Endodermal cell (in vitro differentiated cells): Measurements from ENCODE around the gene CYP2A7. TPM values are rescaled to one million over a fixed set of nuclear protein-coding genes. Genes with fewer than 3 reads are reported as not detected.
"Not testable (repeated sequence)": the region's sequence is repeated elsewhere in the genome, so short reads cannot be mapped to it uniquely, and the experiment has no call there.

Experiments
- DNase-seq: peaks from one replicate; pipeline ENCODE4 v3.0.0-alpha.2; 2017
- H3K27ac ChIP-seq: 2 replicates; pipeline ENCODE4 v1.5.1; 2013; ENCODE audit warnings: mild to moderate bottlenecking, low read depth, low read length, moderate library complexity
- H3K27me3 ChIP-seq: 2 replicates; pipeline ENCODE4 v1.6.1; 2013; ENCODE audit warnings: mild to moderate bottlenecking, low read length, moderate library complexity; ENCODE audit not compliant: insufficient read depth, control insufficient read depth, poor library complexity, severe bottlenecking
- H3K36me3 ChIP-seq: 2 replicates; pipeline ENCODE4 v1.7.0; 2013; ENCODE audit warnings: mild to moderate bottlenecking, low read length, moderate library complexity; ENCODE audit not compliant: control insufficient read depth, insufficient read depth
- H3K4me1 ChIP-seq: one replicate; pipeline ENCODE4 v1.7.0; 2013; ENCODE audit warnings: low read length; ENCODE audit not compliant: control insufficient read depth, insufficient read depth
- H3K4me3 ChIP-seq: 2 replicates; pipeline ENCODE4 v1.5.1; 2013; ENCODE audit warnings: mild to moderate bottlenecking, low read length, moderate library complexity
- H3K9ac ChIP-seq: 2 replicates; pipeline ENCODE4 v1.6.1; 2013; ENCODE audit warnings: mild to moderate bottlenecking, low read length, moderate library complexity; ENCODE audit not compliant: poor library complexity, severe bottlenecking; ENCODE audit errors: extremely low read depth
- H3K9me3 ChIP-seq: 2 replicates; pipeline ENCODE4 v1.6.1; 2013; ENCODE audit warnings: mild to moderate bottlenecking, low read length, moderate library complexity; ENCODE audit not compliant: control insufficient read depth
- H3K27ac Mint-ChIP-seq: 2 replicates; pipeline ENCODE4 v1.8.0; 2020; ENCODE audit warnings: mixed read lengths
- H3K27me3 Mint-ChIP-seq: 2 replicates; pipeline ENCODE4 v1.8.0; 2021; ENCODE audit warnings: mild to moderate bottlenecking, mixed read lengths; ENCODE audit not compliant: insufficient read depth
- H3K36me3 Mint-ChIP-seq: 2 replicates; pipeline ENCODE4 v1.8.0; 2020; ENCODE audit warnings: low read depth, mixed read lengths
- H3K4me1 Mint-ChIP-seq: 2 replicates; pipeline ENCODE4 v1.8.0; 2020; ENCODE audit warnings: mixed read lengths
- H3K4me3 Mint-ChIP-seq: 2 replicates; pipeline ENCODE4 v1.8.0; 2020; ENCODE audit warnings: mild to moderate bottlenecking, moderate library complexity, mixed read lengths
- H3K9me3 Mint-ChIP-seq: 2 replicates; pipeline ENCODE4 v1.8.0; 2020; ENCODE audit warnings: mild to moderate bottlenecking, mixed read lengths
- CTCF ChIP-seq: fragments of 200-600 bp; sonication (generic); conservative IDR thresholded peaks from 2 replicates; pipeline ENCODE4 v1.5.0; 2021; ENCODE audit warnings: antibody characterized with exemption, mild to moderate bottlenecking
- WGBS, 2 experiments: methylation state at CpG; one replicate each; pipeline versions ENCODE4 v1.1.5 to v1.1.7; 2013; ENCODE audit warnings: missing lambda C conversion rate in 2 of 2, mixed read lengths in 1 of 2; ENCODE audit not compliant: insufficient coverage in 1 of 2, insufficient read length in 1 of 2; 5-methylcytosine and 5-hydroxymethylcytosine counted together
- total RNA-seq, 2 donors: library from RNA; stranded (reverse); fragmentation: NEBNext Ultra II Directional in 1 of 2; extraction: Animal tissue kit (Norgen Biotek cat#: 25700) in 1 of 2; gene quantifications; 2 replicates in 1 of 2; 3 replicates in 1 of 2; pipeline ENCODE4 v1.2.1, GENCODE V29; 2021

Gene CYP2A7
- total RNA-seq, 2 donors from 2014 or later: not detected

- no peaks in the 10 kb centered on the region for H3K36me3 Mint-ChIP-seq
- no peak overlapping the region for H3K4me3 Mint-ChIP-seq
- 44 to 58% methylated on average over 2 to 6 of the region's 6 CpGs for WGBS, 2 experiments
- Histone ChIP-seq H3K4me3 (no peak overlapping the region), H3K27me3 (no peaks in the 10 kb centered on the region), H3K27ac (no peak overlapping the region), H3K9ac (no peak overlapping the region), H3K9me3 (peaks cover 14% of the 10 kb centered on the region), H3K36me3 (no peaks in the 10 kb centered on the region), H3K4me1 (no peaks in the 10 kb centered on the region)
- TF ChIP-seq CTCF: peak; percentile 39
- no peak for DNase-seq
- peaks cover 77% of the 10 kb centered on the region for H3K27me3 Mint-ChIP-seq
- H3K4me1 Mint-ChIP-seq: no peaks in the 10 kb centered on the region
- peaks cover 25% of the 10 kb centered on the region for H3K9me3 Mint-ChIP-seq
- H3K27ac Mint-ChIP-seq: no peak overlapping the region
These were observed 26.9 kb upstream of the CYP2A7 start for GRCh38 chr19:40908976-40909375.

- 62 to 68% methylated on average over 7 to 20 of the region's 21 CpGs for WGBS, 2 experiments
- TF ChIP-seq CTCF: no peak
- Histone ChIP-seq H3K4me3 (no peak overlapping the region), H3K9me3 (peaks cover 14% of the 10 kb centered on the region), H3K27ac (no peak overlapping the region), H3K9ac (no peak overlapping the region), H3K27me3 (no peaks in the 10 kb centered on the region), H3K36me3 (no peaks in the 10 kb centered on the region), H3K4me1 (no peaks in the 10 kb centered on the region)
- peak; percentile 74 for DNase-seq
- Mint-ChIP-seq H3K27me3 (peaks cover 73% of the 10 kb centered on the region), H3K9me3 (peaks cover 16% of the 10 kb centered on the region), H3K27ac (no peak overlapping the region), H3K36me3 (no peaks in the 10 kb centered on the region), H3K4me1 (no peaks in the 10 kb centered on the region), H3K4me3 (peak overlapping the region; percentile 27)
These were observed 26.1 kb upstream of the CYP2A7 start for GRCh38 chr19:40907968-40908735.

GRCh38 chr19:40906512-40906911 is 24.5 kb upstream of the CYP2A7 start:
- DNase-seq: no peak
- no peak overlapping the region for H3K9ac ChIP-seq
- H3K36me3 ChIP-seq: no peaks in the 10 kb centered on the region
- Mint-ChIP-seq H3K27ac (no peak overlapping the region), H3K9me3 (no peaks in the 10 kb centered on the region), H3K36me3 (no peaks in the 10 kb centered on the region), H3K27me3 (peaks cover 70% of the 10 kb centered on the region), H3K4me3 (no peak overlapping the region), H3K4me1 (no peaks in the 10 kb centered on the region)
- H3K27me3 ChIP-seq: no peaks in the 10 kb centered on the region
- no peak for TF ChIP-seq CTCF
- no peak overlapping the region for H3K27ac ChIP-seq
- H3K4me3 ChIP-seq: no peak overlapping the region
- no peaks in the 10 kb centered on the region for H3K4me1 ChIP-seq
- peaks cover under 1% of the 10 kb centered on the region for H3K9me3 ChIP-seq

GRCh38 chr19:40904673-40905156 is 22.7 kb upstream of the CYP2A7 start:
- not testable (repeated sequence) for H3K27ac ChIP-seq, H3K4me3 Mint-ChIP-seq, H3K36me3 Mint-ChIP-seq, H3K27me3 ChIP-seq, H3K36me3 ChIP-seq, H3K9me3 Mint-ChIP-seq, H3K4me3 ChIP-seq, DNase-seq, H3K4me1 Mint-ChIP-seq, H3K4me1 ChIP-seq, H3K27ac Mint-ChIP-seq, H3K9me3 ChIP-seq, H3K9ac ChIP-seq
- peaks cover 68% of the 10 kb centered on the region for H3K27me3 Mint-ChIP-seq
- WGBS, 2 experiments: 67 to 83% methylated on average over 7 to 10 of the region's 10 CpGs

GRCh38 chr19:40901975-40902750 is 20.1 kb upstream of the CYP2A7 start:
- H3K36me3 ChIP-seq, H3K36me3 Mint-ChIP-seq, H3K9me3 Mint-ChIP-seq, H3K4me1 Mint-ChIP-seq, H3K9ac ChIP-seq, H3K4me1 ChIP-seq, H3K27ac ChIP-seq, H3K27me3 ChIP-seq, DNase-seq, H3K4me3 Mint-ChIP-seq, H3K4me3 ChIP-seq, H3K27ac Mint-ChIP-seq, H3K9me3 ChIP-seq: not testable (repeated sequence)
- 83 to 88% methylated on average over 6 of the region's 6 CpGs for whole genome bisulfite sequencing, 2 experiments
- H3K27me3 Mint-ChIP-seq: peaks cover 62% of the 10 kb centered on the region
